GM21786 (cell line): ENCODE data around the gene RASSF1.
"Not testable (repeated sequence)": the region's sequence is repeated elsewhere in the genome, so short reads cannot be mapped to it uniquely, and the experiment has no call there.

Source experiments
- ATAC-seq: cut with Tn5 transposase; IDR thresholded peaks from one replicate; pipeline ENCODE4 v1.9.1; 2021; ENCODE audit not compliant: unreplicated experiment

RASSF1 gene

GRCh38 chr3:50288387-50289007 lies 52.1 kb downstream of the RASSF1 start:
- no peak for ATAC-seq

- no peak for ATAC-seq
Observed at GRCh38 chr3:50287262-50287661, 53.4 kb downstream of the RASSF1 start.

GRCh38 chr3:50286322-50287227 lies 54.1 kb downstream of the RASSF1 start:
- ATAC-seq, result no peak

GRCh38 chr3:50284121-50284520 lies 56.5 kb downstream of the RASSF1 start:
- ATAC-seq, result not testable (repeated sequence)
